Body of pancreas (tissue), 4 donors: ENCODE data around the gene GGTLC1.
"Not testable (repeated sequence)": the region's sequence is repeated elsewhere in the genome, so short reads cannot be mapped to it uniquely, and the experiment has no call there.

ENCODE experiments used
- POLR2A ChIP-seq, 3 donors: fragments of 450-650 bp; IDR thresholded peaks; one replicate each; pipeline ENCODE4 v1.6.1; 2016; ENCODE audit warnings: antibody characterized with exemption in 3 of 3, mild to moderate bottlenecking in 2 of 3
- TF ChIP-seq, protein P1 (sequence below), 7 experiments: fragments of 450-650 bp in 4 of 7; fragments of 200-600 bp in 3 of 7; sonication (generic) in 3 of 7; IDR thresholded peaks; one replicate each; pipeline ENCODE4 v1.5.1; 2016 to 2019; ENCODE audit warnings: antibody characterized with exemption in 7 of 7

DNA sequence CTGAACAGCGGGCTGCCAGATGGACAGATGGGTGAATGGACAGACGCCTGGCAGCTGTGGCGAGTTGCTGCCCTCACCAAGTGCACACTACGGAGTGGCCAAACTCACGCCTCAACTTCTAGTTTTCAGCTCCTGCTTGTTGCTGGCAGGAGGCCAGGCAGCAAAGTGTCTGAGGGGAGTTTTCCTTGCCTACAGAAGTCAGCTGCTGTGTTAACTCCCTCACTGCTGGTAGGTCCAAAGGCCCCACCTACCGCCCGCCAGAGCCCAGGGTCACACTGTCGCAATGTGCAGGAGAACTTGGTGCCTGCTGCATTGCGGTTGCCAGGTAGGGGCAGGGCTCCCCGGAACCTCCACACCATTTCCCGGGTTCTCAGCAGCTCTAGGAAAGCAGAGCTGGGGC, 7.6 kb downstream of the GGTLC1 start:
- TF ChIP-seq, protein P1, sequence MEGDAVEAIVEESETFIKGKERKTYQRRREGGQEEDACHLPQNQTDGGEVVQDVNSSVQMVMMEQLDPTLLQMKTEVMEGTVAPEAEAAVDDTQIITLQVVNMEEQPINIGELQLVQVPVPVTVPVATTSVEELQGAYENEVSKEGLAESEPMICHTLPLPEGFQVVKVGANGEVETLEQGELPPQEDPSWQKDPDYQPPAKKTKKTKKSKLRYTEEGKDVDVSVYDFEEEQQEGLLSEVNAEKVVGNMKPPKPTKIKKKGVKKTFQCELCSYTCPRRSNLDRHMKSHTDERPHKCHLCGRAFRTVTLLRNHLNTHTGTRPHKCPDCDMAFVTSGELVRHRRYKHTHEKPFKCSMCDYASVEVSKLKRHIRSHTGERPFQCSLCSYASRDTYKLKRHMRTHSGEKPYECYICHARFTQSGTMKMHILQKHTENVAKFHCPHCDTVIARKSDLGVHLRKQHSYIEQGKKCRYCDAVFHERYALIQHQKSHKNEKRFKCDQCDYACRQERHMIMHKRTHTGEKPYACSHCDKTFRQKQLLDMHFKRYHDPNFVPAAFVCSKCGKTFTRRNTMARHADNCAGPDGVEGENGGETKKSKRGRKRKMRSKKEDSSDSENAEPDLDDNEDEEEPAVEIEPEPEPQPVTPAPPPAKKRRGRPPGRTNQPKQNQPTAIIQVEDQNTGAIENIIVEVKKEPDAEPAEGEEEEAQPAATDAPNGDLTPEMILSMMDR (IDR thresholded peaks at IDR 0.05) = not testable (repeated sequence)
- peak in 1 of 3 donors; percentile 22 for TF ChIP-seq POLR2A (IDR thresholded peaks at IDR 0.05)
